AG09319 (cell line): Measurements from ENCODE around the gene MOB2.
"Not testable (repeated sequence)": the region's sequence is repeated elsewhere in the genome, so short reads cannot be mapped to it uniquely, and the experiment has no call there.

ENCODE experiments used
- DNase-seq: peaks from one replicate; pipeline ENCODE4 v3.0.0-alpha.2; 2010; ENCODE audit warnings: low read depth; ENCODE audit errors: extremely low read depth
- TF ChIP-seq, protein P1 (sequence below): IDR thresholded peaks from 2 replicates; pipeline ENCODE4 v1.5.1; 2011; ENCODE audit warnings: low read depth, mild to moderate bottlenecking, inconsistent platforms, low read length, moderate library complexity

The MOB2 gene

DNA sequence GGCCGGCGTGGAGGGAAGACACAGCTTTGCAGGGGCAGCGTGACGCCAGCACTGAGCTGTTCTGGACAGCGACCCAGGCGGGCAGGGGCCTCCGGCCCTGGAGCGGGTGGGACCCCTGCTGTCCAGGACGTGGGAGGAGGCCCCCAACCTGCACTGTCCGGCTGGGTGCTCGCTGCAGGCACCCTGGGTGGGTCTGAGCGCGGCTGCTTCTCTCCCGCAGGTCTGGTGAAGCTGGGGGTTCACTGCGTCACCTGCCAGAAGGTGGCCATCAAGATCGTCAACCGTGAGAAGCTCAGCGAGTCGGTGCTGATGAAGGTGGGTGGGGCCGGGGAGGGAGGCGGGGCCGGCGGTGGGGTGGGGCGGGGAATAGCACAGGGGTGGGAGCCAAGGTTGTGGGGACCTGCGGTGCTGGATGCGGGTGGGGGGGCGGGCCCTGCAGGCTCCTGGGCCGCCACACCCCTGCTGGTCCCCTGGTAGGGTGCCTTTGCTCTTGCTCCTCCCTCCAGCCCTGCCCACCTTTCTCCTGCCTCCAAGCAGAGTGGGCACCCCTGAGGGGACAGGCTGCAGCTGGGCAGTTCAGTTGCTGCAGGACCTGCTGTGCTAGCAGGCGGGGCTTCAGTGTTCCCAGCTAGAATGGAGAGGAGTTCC is 50.6 kb downstream of the MOB2 start:
- no peak for DNase-seq

DNA sequence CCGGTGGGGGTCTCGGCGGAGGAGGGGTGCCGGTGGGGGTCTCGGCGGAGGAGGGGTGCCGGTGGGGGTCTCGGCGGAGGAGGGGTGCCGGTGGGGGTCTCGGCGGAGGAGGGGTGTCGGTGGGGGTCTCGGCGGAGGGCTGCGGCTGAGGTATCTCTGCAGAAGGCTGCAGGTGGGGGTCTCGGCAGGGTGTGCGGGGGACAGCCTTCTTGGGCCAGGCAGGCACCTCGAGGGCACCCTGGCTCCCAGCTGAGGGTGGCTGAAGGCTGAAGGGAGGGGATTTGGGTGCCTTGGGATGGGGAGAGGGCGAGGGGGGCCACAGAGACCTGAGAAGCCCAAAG is 51.1 kb downstream of the MOB2 start:
- DNase-seq: not testable (repeated sequence)

More for the DNA sequence above, 50.6 kb downstream of the MOB2 start:
- TF ChIP-seq, protein P1, sequence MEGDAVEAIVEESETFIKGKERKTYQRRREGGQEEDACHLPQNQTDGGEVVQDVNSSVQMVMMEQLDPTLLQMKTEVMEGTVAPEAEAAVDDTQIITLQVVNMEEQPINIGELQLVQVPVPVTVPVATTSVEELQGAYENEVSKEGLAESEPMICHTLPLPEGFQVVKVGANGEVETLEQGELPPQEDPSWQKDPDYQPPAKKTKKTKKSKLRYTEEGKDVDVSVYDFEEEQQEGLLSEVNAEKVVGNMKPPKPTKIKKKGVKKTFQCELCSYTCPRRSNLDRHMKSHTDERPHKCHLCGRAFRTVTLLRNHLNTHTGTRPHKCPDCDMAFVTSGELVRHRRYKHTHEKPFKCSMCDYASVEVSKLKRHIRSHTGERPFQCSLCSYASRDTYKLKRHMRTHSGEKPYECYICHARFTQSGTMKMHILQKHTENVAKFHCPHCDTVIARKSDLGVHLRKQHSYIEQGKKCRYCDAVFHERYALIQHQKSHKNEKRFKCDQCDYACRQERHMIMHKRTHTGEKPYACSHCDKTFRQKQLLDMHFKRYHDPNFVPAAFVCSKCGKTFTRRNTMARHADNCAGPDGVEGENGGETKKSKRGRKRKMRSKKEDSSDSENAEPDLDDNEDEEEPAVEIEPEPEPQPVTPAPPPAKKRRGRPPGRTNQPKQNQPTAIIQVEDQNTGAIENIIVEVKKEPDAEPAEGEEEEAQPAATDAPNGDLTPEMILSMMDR: no peak

DNA sequence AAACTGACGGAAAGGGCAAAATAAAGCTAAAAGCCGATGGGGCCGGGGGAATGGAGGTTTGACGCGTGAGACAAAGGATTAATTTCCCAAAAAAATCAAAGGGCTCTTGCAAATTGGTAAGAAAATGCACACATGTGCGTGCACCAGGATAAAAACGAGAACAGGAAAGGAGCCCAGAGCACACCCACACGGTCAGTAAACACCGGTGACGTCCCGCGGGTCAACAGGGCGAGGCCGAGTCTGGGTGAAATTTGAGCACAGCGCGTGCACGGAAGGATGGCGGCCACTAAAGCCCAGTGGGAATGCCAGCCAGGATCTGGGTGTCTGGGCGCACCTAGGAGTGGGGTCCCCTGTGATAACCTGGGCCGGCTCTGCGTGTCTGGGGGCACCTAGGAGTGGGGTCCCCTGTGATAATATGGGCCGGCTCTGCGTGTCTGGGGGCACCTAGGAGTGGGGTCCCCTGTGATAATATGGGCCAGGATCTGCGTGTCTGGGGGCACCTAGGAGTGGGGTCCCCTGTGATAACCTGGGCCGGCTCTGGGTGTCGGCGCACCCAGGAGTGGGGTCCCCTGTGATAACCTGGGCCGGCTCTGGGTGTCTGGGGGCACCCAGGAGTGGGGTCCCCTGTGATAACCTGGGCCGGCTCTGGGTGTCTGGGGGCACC is 52.5 kb downstream of the MOB2 start:
- DNase-seq: no peak
- TF ChIP-seq, protein P1: no peak

DNA sequence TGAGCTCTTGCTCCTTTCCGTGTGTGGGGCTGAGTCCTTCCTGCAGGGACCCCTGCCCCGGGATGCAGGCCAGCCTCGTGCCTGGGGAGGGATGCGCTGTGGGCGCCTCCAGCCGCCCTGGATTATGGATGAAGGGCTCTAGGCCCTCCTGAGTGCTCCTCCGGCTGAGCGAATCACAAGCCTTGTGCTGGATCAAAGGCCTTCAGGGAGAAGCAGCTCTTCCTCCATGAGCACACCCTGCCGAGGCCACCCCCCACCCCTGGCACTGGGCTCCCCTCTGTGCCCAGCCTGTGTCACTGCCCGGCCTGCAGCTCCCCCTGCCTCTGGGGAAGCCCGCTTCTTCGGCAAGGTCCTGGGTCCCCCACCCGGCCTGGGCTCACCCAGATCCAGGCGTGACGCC is 53.0 kb downstream of the MOB2 start:
- TF ChIP-seq, protein P1: no peak
- no peak for DNase-seq

DNA sequence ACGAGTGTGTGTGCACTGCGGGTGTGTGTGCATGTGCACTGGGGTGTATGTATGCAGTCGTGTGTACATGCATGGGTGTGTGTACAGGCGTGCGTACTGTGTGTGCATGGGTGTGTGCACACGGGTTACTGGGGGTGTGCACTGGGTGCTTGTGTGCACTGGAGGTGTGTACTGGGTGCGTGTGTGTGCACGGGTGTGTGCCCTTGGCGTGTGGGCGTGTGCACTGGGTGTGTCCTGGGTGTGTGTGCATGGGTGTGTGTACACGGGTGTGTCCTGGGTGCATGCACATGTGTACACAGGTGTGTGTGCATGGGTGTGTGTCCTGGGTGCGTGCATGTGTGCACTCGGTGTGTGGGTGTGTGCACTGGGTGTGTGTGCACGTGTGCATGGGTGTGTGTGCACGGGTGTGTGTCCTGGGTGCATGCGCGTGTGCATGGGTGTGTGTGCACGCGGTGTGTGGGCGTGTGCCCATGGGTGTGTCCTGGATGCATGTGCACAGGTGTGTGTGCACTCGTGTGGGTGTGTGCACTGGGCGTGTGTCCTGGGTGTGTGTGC is 57.7 kb downstream of the MOB2 start:
- TF ChIP-seq, protein P1: no peak
- DNase-seq: no peak

DNA sequence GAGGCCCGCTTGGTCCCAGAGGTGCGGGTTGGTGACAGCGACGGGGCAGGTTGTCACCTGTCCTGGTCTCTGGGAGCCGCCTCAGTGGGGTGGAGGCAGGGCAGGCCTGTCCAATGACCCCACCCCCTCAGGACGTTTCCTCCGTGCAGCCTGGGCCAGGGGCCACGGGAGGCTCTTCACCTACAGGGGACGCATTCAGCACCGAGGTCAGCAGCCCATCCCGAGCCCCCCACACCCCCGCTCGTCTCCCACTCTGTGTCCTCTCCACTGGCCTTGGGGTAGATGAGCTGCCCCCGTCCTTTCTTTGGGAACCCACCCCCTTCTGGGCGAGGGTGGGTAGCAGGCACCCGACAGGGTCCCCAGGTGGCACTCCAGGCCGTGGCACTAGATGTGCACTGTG is 61.1 kb downstream of the MOB2 start:
- DNase-seq: no peak
- TF ChIP-seq, protein P1: no peak

DNA sequence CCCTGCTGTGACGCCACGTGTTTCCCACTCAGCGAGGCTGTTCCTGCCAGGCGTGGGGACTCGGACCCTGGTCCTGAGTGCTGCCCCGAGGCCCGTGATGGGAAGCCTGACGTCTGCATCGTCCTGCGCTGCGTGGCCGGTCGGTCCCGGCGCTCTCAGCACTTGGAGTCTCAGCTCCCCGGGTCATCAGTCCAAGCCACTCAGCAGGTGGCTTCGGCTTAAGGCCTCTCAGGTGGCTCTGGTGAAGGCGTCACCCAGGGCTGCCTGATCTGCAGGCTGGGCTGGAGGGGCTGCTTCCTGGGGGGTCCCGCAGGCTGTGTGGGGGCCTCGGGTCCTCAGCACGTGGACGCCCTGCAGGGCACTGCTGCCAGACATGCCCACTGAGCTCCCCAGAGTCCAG is 61.6 kb downstream of the MOB2 start:
- TF ChIP-seq, protein P1: no peak

DNA sequence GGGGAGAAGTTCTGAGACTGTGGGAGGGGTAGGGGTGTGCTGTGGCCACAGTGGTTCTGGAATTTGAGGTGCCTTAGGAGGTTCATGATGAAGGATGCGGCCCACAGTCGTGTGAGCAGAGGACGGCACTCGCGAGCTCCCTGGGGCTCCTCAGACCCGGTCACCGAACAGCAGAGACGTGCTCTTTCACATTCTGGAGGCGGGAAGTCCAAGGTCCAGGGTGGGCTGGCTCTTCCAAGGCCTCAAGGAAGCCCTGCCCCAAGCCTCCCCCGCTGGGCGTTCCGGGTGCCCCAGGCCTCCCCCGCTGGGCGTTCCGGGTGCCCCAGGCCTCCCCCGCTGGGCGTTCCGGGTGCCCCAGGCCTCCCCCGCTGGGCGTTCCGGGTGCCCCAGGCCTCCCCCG is 63.2 kb downstream of the MOB2 start:
- DNase-seq: not testable (repeated sequence)

More for the DNA sequence above, 61.6 kb downstream of the MOB2 start:
- DNase-seq: no peak
